Activated T-helper 9 cell treated with anti-CD3 and anti-CD28 coated beads, Interleukin-2, amount 50 U/mL, for 16 hours (primary cell): Measurements from ENCODE around the gene ANXA11.
"Not testable (repeated sequence)": the region's sequence is repeated elsewhere in the genome, so short reads cannot be mapped to it uniquely, and the experiment has no call there.

Source experiments
- DNase-seq: peaks from one replicate; pipeline ENCODE4 v3.0.0-alpha.2; 2020; ENCODE audit warnings: low read depth

The ANXA11 gene

GRCh38 chr10:80145406-80146308 is 59.7 kb downstream of the ANXA11 start:
- not testable (repeated sequence) for DNase-seq

- no peak for DNase-seq
These were observed 60.6 kb downstream of the ANXA11 start for GRCh38 chr10:80144696-80145131.

DNA sequence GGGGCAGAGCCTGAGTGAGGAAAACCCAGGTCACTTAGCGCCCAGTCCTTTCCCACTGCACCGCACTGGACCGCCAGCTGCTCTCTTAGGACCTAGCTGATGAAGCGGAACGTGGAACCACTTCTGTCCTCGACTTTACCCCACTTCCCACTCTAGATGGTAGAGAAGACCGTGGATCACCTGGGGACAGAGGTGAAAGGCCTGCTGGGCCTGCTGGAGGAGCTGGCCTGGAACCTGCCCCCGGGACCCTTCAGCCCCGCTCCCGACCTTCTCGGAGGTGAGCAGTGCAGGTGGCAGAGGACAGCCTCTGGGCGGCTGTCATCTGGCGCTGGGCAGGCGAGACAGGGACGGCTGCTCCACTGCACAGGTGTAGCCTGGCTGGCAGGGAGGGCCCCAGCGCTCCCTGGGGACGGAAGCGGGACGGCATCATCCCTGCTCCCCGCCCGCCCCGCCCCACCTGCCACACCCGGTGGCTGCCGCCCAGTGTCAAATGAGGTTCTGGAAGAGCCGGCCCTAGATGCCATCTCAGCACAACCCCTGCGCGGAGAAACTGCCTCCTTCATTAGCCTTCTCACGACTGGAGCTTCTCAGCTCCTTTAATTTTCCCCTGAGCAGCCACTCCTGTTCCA is 61.2 kb downstream of the ANXA11 start:
- no peak for DNase-seq

DNA sequence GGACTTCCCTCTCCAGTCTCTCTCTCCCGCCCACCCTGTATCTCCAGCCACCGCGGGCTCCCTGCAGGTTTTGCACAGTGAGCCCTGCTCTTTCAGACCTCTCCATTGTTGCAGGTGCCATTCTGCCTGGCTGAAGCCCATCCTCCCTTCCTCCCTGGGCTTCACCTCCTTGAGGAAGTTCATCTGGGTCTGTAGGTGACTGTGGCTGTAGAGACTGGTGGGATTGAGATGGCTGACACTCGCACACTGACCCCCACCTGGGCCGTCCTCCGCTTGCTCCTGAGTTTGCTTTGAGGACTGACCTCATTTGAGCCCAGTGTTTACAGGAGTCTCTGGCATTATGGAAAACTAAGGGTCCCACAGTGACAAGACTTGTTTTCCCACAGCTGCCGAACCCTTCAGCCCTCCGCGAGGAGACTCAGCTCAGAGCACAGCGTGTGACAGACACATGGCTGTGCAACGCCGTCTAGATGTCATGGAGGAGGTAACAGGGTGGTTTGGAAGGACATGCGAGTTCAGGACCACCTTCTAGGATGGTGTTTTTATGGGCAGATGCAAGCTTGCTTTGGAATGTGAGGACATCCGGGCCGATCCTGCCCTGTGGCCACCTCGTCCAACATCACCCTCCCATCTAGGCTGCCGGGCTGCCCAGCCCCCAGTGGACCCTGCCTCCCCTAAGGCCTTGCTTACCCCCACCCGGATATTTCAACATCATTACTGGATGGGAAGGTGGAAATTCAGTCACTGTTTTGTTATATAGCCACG is 63.5 kb downstream of the ANXA11 start:
- no peak for DNase-seq

- DNase-seq, result no peak
These were observed 65.1 kb downstream of the ANXA11 start for GRCh38 chr10:80140251-80140650.

DNA sequence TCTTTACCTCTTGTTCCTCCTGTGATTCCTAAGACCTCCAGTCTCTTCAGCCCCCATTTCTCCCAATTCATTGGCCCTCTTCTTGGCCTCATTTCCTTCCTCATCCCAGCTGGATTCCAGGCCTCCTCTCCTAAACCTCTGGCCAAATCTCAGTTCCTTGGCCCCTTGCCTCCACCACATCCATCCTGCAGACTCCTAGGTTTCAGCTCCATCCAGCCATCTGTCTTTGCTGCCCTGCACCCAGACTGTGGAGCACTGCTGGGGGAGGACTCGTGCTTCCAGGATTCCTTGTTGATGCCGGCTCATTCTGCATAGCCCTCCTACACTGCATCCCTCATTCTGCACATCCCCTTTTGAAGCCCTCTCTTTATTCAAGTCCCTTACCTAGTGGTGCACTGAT is 66.1 kb downstream of the ANXA11 start:
- no peak for DNase-seq

- no peak for DNase-seq
These were observed 67.4 kb downstream of the ANXA11 start for GRCh38 chr10:80137920-80138319.

DNA sequence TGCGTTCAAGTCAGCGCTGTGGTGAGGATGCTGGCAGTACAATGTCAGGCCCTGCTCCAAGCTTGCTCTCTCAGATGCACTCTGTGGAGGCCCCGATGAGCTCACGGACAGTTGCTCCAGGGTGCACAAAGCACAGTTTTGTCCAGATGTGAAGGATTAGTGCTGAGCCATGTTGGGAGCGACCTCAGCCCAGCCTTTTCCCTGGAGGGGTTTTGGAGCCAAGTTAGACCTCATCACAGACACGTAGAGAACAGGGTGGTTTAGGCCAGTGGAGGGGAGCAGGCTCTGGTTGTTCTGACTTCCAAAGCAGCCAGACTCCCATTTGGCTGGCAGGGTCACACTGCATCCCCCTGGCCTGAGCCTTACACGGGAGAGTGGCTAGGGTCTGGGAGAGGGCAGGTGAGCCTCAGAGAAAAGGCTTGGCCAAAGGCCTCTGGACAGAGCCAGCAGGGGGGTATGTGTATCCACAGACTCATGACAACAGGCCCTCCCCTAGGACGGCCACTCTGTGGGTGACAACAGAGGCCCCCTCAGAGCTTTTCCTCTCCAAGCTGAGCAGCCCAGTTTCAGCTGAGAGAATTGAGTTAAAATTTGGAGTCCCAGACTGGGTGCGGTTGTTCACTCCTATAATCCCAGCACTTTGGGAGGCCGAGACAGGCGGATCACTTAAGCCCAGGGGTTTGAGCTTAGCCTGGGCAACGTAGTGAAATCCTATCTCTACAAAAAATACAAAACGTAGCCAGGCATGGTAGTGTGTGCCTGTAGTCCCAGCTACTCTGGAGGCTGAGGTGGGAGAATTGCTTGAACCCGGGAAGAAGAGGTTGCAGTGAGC is 68.1 kb downstream of the ANXA11 start:
- DNase-seq, result no peak

GRCh38 chr10:80136134-80136571 is 69.2 kb downstream of the ANXA11 start:
- DNase-seq, result no peak

DNA sequence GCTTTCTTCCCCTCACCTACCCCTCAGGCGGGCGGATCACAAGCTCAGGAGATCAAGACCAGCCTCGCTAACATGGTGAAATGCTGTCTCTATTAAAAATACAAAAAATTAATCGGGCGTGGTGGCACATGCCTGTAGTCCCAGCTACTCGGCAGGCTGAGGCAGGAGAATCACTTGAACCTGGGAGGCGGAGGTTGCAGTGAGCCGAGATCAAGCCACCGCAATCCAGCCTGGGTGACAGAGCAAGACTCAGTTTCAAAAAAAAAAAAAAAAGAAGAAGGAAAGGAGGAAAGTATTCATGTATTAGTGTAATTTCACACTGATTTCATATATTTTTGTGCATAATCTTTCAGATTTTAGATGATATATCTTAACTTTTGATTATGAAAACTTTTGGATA is 71.7 kb downstream of the ANXA11 start:
- DNase-seq, result not testable (repeated sequence)

DNA sequence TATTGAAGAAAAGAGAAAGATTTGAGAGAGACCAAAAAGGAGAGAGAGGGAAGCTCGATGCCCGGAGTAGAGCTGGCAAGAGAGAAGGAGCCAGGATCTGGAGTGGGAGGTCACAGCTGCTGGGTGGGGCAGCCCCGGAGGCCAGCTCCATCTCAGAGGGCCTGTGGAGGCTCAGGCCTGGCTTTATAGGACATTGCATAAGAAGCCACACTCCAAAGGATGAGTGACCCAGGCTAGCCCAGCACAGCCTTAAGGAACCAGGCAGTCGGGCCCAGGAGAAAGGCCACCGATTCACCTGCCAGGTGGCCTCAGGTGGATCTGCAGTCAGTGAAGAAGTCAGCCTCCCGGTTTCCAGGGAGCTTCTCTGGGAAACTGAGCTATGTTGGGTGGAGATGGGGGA is 72.1 kb downstream of the ANXA11 start:
- no peak for DNase-seq

- DNase-seq, result no peak
These were observed 72.8 kb downstream of the ANXA11 start, which contains the start of gene PLAC9 for GRCh38 chr10:80132299-80133139. Gene PLAC9 (plus strand): TSS chr10:80132730. CDS start chr10:80132763, 33 bp downstream.

DNA sequence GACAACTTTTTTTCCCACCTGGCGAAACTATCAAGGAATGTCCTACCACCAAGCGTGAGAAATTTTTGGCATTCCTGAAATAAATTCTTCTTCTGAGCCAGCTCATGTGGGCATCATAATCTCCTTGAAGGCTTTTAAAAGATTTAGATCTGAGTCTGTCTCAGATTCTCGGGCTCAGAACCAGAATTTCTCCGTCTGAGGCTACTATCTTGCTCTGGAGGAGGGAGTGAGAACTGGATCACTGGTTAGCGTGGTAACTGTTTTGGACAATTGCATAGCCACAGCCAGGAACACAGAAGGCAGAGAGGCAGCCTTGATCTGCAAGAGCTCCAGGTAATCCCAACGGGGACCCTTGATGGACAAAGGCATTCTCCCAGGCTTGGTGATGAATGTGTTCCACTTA is 73.8 kb downstream of the ANXA11 start:
- DNase-seq, result no peak

GRCh38 chr10:80126876-80127275 is 78.5 kb downstream of the ANXA11 start:
- DNase-seq, result no peak

DNA sequence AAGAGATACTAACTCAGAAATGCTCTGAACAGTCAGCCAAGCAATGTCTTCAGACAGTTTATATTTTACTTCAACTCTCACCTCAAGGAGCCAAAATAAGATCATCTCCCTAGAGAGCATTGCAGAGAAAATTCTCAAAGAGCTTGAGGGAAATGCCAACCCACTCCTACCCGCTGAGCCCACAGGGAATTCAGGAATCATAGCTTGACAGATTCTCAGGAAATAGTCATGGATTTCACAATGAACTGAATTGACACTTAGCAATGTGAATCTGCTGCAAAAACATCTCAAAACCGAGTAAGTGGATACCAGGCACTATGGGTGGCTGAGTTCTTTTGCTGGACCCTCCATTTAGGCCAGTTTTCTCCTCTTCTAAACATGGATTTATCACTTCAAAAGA is 82.6 kb downstream of the ANXA11 start:
- DNase-seq, result no peak

GRCh38 chr10:80122110-80122710 is 83.1 kb downstream of the ANXA11 start:
- DNase-seq, result no peak

- no peak for DNase-seq
These were observed 86.7 kb downstream of the ANXA11 start for GRCh38 chr10:80118669-80119068.

GRCh38 chr10:80110986-80111385 is 94.4 kb downstream of the ANXA11 start:
- no peak for DNase-seq

DNA sequence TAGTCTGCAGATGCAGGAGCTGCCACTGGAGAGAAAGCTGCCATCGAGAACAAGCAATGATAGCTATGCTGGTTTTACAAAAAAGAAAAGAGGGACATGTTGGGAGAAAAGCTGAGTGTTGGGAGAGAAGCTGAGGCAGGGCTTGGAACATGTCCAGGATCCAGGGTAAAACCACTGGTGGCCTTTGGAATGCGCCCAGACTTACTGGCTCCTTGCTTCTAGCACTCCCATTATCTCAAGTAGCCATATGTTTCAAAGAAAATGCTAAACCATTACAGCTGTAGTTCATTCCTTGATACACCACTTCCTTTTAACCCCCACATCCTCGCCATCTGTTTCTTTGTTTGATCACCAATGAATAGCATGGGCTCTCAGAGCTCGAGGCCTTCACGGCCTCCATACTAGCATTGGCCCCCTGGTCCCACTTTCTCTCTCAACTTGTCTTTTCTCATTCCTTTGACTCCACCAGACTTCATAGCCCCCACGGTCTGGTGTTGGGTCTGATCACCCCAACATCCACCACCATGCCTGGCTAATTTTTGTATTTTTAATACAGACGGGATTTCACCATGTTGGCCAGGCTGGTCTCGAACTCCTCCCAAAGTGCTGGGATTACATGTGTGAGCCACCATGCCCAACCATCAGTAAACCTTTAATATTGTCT is 96.6 kb downstream of the ANXA11 start:
- no peak for DNase-seq
